NB4 (cell line): Measurements from ENCODE around the gene RHAG.

ENCODE experiments used
- POLR2A ChIP-seq: IDR thresholded peaks from 2 replicates; pipeline ENCODE4 v1.6.1; 2011; ENCODE audit warnings: mild to moderate bottlenecking; ENCODE audit not compliant: insufficient read length; ENCODE audit errors: extremely low read depth
- TF ChIP-seq, protein P1 (sequence below): IDR thresholded peaks from 2 replicates; pipeline ENCODE4 v1.6.1; 2011; ENCODE audit warnings: low read depth, low read length
- TF ChIP-seq, protein P2 (sequence below): IDR thresholded peaks from one replicate; pipeline ENCODE4 v1.5.1; 2012; ENCODE audit warnings: low read depth, low read length

DNA sequence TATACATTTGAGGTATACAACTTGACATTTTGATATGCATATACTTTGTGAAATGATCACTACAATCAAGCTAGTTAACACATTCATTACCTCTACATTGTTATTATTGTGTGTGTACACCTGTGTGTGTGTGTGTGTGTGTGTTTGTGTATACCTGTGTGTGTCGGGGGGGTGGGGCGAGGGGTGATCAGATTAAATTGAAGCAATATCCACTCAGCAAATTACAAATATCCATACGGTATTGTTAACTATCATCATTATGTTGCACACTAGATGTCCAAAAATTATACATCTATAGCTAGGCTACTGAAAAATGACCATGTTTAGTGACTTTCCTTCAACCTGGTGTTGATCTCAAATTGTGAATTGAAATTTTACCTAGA is 1.8 kb downstream of the RHAG start:
- TF ChIP-seq, protein P1, sequence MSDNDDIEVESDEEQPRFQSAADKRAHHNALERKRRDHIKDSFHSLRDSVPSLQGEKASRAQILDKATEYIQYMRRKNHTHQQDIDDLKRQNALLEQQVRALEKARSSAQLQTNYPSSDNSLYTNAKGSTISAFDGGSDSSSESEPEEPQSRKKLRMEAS = no peak
- TF ChIP-seq, protein P2, sequence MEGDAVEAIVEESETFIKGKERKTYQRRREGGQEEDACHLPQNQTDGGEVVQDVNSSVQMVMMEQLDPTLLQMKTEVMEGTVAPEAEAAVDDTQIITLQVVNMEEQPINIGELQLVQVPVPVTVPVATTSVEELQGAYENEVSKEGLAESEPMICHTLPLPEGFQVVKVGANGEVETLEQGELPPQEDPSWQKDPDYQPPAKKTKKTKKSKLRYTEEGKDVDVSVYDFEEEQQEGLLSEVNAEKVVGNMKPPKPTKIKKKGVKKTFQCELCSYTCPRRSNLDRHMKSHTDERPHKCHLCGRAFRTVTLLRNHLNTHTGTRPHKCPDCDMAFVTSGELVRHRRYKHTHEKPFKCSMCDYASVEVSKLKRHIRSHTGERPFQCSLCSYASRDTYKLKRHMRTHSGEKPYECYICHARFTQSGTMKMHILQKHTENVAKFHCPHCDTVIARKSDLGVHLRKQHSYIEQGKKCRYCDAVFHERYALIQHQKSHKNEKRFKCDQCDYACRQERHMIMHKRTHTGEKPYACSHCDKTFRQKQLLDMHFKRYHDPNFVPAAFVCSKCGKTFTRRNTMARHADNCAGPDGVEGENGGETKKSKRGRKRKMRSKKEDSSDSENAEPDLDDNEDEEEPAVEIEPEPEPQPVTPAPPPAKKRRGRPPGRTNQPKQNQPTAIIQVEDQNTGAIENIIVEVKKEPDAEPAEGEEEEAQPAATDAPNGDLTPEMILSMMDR = no peak
- TF ChIP-seq POLR2A = no peak
